HG02678 (cell line): ENCODE measurements around the gene PRKCA.

Experiments
- ATAC-seq: cut with Tn5 transposase; IDR thresholded peaks from one replicate; pipeline ENCODE4 v1.9.1; 2021; ENCODE audit warnings: mild to moderate bottlenecking, moderate library complexity; ENCODE audit not compliant: unreplicated experiment

Gene PRKCA

GRCh38 chr17:66670206-66670605, 367.8 kb downstream of the PRKCA start:
- ATAC-seq, result no peak

GRCh38 chr17:66671156-66671555, 368.7 kb downstream of the PRKCA start:
- no peak for ATAC-seq

GRCh38 chr17:66673668-66674276, 371.4 kb downstream of the PRKCA start:
- no peak for ATAC-seq

- ATAC-seq, result no peak
Observed at GRCh38 chr17:66675273-66675990, 373.0 kb downstream of the PRKCA start.

GRCh38 chr17:66675991-66676371, 373.6 kb downstream of the PRKCA start:
- ATAC-seq, result no peak

GRCh38 chr17:66676421-66676820, 374.0 kb downstream of the PRKCA start:
- ATAC-seq, result no peak

- no peak for ATAC-seq
Observed at GRCh38 chr17:66677201-66677981, 375.0 kb downstream of the PRKCA start.

- ATAC-seq, result no peak
Observed at GRCh38 chr17:66678061-66678460, 375.6 kb downstream of the PRKCA start.

- ATAC-seq, result no peak
Observed at GRCh38 chr17:66678827-66679226, 376.4 kb downstream of the PRKCA start.

GRCh38 chr17:66679631-66680517, 377.5 kb downstream of the PRKCA start:
- ATAC-seq, result peak; percentile 63

- ATAC-seq, result no peak
Observed at GRCh38 chr17:66682283-66682682, 379.9 kb downstream of the PRKCA start.

- ATAC-seq, result no peak
Observed at GRCh38 chr17:66684261-66684660, 381.8 kb downstream of the PRKCA start.

- no peak for ATAC-seq
Observed at GRCh38 chr17:66684731-66685130, 382.3 kb downstream of the PRKCA start.

- ATAC-seq, result no peak
Observed at GRCh38 chr17:66686601-66687000, 384.2 kb downstream of the PRKCA start.

GRCh38 chr17:66687570-66688284, 385.3 kb downstream of the PRKCA start:
- no peak for ATAC-seq

GRCh38 chr17:66689221-66689620, 386.8 kb downstream of the PRKCA start:
- ATAC-seq, result no peak

GRCh38 chr17:66690166-66690565, 387.8 kb downstream of the PRKCA start:
- no peak for ATAC-seq

- no peak for ATAC-seq
Observed at GRCh38 chr17:66691644-66692420, 389.4 kb downstream of the PRKCA start.

- ATAC-seq, result no peak
Observed at GRCh38 chr17:66692421-66692690, 389.9 kb downstream of the PRKCA start.

- ATAC-seq, result no peak
Observed at GRCh38 chr17:66695098-66695497, 392.7 kb downstream of the PRKCA start.
